Endothelial cell of umbilical vein (primary cell): Measurements from ENCODE around the gene XXYLT1. TPM values are rescaled to one million over a fixed set of nuclear protein-coding genes. Genes with fewer than 3 reads are reported as not detected.

Experiments used
- BruUV-seq: library from RNA; stranded (reverse); fragments of 400-500 nt; replicated peaks from 2 replicates; lab custom pipeline; 2021; lab: Mats Ljungman, UMichigan
- CTCF ChIA-PET: fragments of 300-600, 350-600 bp; sonication (Branson Sonifier 250); formaldehyde crosslinking; loops from one replicate; lab custom pipeline; 2021; ENCODE audit warnings: antibody characterized with exemption, inconsistent platforms; lab: Charles Lee
- POLR2A ChIA-PET: fragments of 300-600, 350-600 bp; sonication (Branson Sonifier 250); formaldehyde crosslinking; loops from one replicate; lab custom pipeline; 2021; ENCODE audit warnings: antibody characterized with exemption, inconsistent platforms; lab: Charles Lee
- DNase-seq: peaks from one replicate; pipeline ENCODE4 v3.0.0-alpha.2; 2011; ENCODE audit warnings: low read depth, low spot score
- FAIRE-seq: peaks from 2 replicates; lab custom pipeline; 2011; peaks lifted over from hg19 to GRCh38; lab: Jason Lieb, UNC
- H2AFZ ChIP-seq: 2 replicates; pipeline ENCODE4 v1.6.0; 2012; ENCODE audit warnings: low read depth, low read length, control low read depth, inconsistent platforms
- H3K27ac ChIP-seq: 2 replicates; pipeline ENCODE4 v1.5.1; 2011; ENCODE audit warnings: low read depth, mild to moderate bottlenecking, control low read depth, low read length, moderate library complexity; ENCODE audit not compliant: insufficient read depth
- H3K27me3 ChIP-seq, 2 experiments: 2 replicates each; pipeline versions ENCODE4 v1.6.0 to v1.6.1; 2011; ENCODE audit warnings: low read length in 2 of 2, mixed read lengths in 1 of 2; ENCODE audit not compliant: control insufficient read depth in 2 of 2, insufficient read depth in 2 of 2
- H3K36me3 ChIP-seq, 2 experiments: 2 replicates in 1 of 2; 3 replicates in 1 of 2; pipeline ENCODE4 v1.5.1; 2011; ENCODE audit warnings: low read length in 2 of 2, mild to moderate bottlenecking in 1 of 2, moderate library complexity in 1 of 2; ENCODE audit not compliant: control insufficient read depth in 2 of 2, insufficient read depth in 2 of 2; ENCODE audit errors: extremely low read depth in 1 of 2
- H3K4me1 ChIP-seq: 3 replicates; pipeline ENCODE4 v1.5.1; 2011; ENCODE audit warnings: mild to moderate bottlenecking, low read length; ENCODE audit not compliant: control insufficient read depth, insufficient read depth; ENCODE audit errors: extremely low read depth
- H3K4me2 ChIP-seq: 2 replicates; pipeline ENCODE4 v1.6.1; 2011; ENCODE audit warnings: low read length, control low read depth, mixed read lengths; ENCODE audit not compliant: insufficient read depth
- H3K4me3 ChIP-seq, 3 experiments: fragments of 200-600 bp in 1 of 3; sonication (generic), shearing (Covaris generic) in 1 of 3; replicated peaks in 1 of 3; 2 replicates each; pipeline ENCODE4 v1.5.1; 2011 to 2016; ENCODE audit warnings: control low read depth in 3 of 3, low read length in 3 of 3, mild to moderate bottlenecking in 2 of 3, inconsistent platforms in 1 of 3, low read depth in 1 of 3, moderate library complexity in 1 of 3; ENCODE audit not compliant: insufficient read depth in 1 of 3
- H3K79me2 ChIP-seq: 2 replicates; pipeline ENCODE4 v1.6.0; 2012; ENCODE audit warnings: low read length, inconsistent platforms; ENCODE audit not compliant: control insufficient read depth, insufficient read depth
- H3K9ac ChIP-seq: replicated peaks from 2 replicates; pipeline ENCODE3; 2011; ENCODE audit warnings: low read length, control low read depth; ENCODE audit not compliant: insufficient read depth; ENCODE audit errors: extremely low read depth
- H3K9me1 ChIP-seq: replicated peaks from 3 replicates; pipeline ENCODE4 v1.6.0; 2011; ENCODE audit warnings: mild to moderate bottlenecking, low read length; ENCODE audit not compliant: control insufficient read depth, insufficient read depth; ENCODE audit errors: extremely low read depth
- H3K9me3 ChIP-seq: replicated peaks from 2 replicates; pipeline ENCODE4 v1.5.1; 2012; ENCODE audit warnings: low read length, inconsistent platforms; ENCODE audit not compliant: control insufficient read depth, insufficient read depth
- H4K20me1 ChIP-seq: replicated peaks from 2 replicates; pipeline ENCODE3; 2011; ENCODE audit warnings: mild to moderate bottlenecking, low read length; ENCODE audit not compliant: control insufficient read depth, insufficient read depth; ENCODE audit errors: extremely low read depth
- CTCF ChIP-seq, 2 donors: IDR thresholded peaks; 1 replicate in 1 of 2; 2 replicates in 1 of 2; pipeline ENCODE4 v1.5.1; 2011; ENCODE audit warnings: low read length in 2 of 2, mild to moderate bottlenecking in 2 of 2, moderate library complexity in 2 of 2, control low read depth in 1 of 2, inconsistent platforms in 1 of 2, low read depth in 1 of 2; ENCODE audit not compliant: insufficient read depth in 1 of 2; ENCODE audit errors: extremely low read depth in 1 of 2
- EZH2 ChIP-seq: IDR thresholded peaks from 2 replicates; pipeline ENCODE4 v1.6.1; 2012; ENCODE audit warnings: borderline replicate concordance, low read depth, mild to moderate bottlenecking, moderate library complexity, low read length, inconsistent platforms; ENCODE audit not compliant: severe bottlenecking
- MYC ChIP-seq: IDR thresholded peaks from one replicate; pipeline ENCODE4 v1.6.1; 2011; ENCODE audit warnings: mild to moderate bottlenecking, low read depth, low read length
- POLR2A ChIP-seq: IDR thresholded peaks from 2 replicates; pipeline ENCODE4 v1.6.1; 2012; ENCODE audit warnings: low read depth, mild to moderate bottlenecking, control low read depth, low read length
- dilution Hi-C: fragments of 300-500 bp; cut with MboI; formaldehyde crosslinking; loops from one replicate; pipeline ENCODE4 v1.15.0; 2019; ENCODE audit warnings: low sequenced_read_pairs; ENCODE audit not compliant: extremely low pct_ligation_motif_present
- intact Hi-C: fragments of 100-400 bp; cut with micrococcal nuclease; formaldehyde crosslinking; loops from one replicate; pipeline ENCODE4 v1.10.0; 2022
- polyA plus RNA-seq, 4 experiments: library from polyadenylated mRNA; depleted of rRNA in 3 of 4; stranded (reverse) in 3 of 4; unstranded in 1 of 4; fragments of >200 nt; gene quantifications; 2 replicates each; pipeline versions ENCODE4 v1.2.1 to v1.2.3, GENCODE V29; 2011 to 2012; ENCODE audit warnings: missing spikeins in 1 of 4
- total RNA-seq: library from RNA; stranded (reverse); gene quantifications from 2 replicates; pipeline ENCODE4 v1.2.3, GENCODE V29; 2021
- TF ChIP-seq, protein P1 (sequence below): IDR thresholded peaks from 2 replicates; pipeline ENCODE4 v1.6.1; 2011; ENCODE audit not compliant: insufficient read depth, insufficient read length

The XXYLT1 gene
- total and polyA plus RNA-seq, 2 donors (not counting 3 experiments of a cell fraction or from before 2014, with no cell fraction given), result 54.4 to 78.1 TPM

DNA sequence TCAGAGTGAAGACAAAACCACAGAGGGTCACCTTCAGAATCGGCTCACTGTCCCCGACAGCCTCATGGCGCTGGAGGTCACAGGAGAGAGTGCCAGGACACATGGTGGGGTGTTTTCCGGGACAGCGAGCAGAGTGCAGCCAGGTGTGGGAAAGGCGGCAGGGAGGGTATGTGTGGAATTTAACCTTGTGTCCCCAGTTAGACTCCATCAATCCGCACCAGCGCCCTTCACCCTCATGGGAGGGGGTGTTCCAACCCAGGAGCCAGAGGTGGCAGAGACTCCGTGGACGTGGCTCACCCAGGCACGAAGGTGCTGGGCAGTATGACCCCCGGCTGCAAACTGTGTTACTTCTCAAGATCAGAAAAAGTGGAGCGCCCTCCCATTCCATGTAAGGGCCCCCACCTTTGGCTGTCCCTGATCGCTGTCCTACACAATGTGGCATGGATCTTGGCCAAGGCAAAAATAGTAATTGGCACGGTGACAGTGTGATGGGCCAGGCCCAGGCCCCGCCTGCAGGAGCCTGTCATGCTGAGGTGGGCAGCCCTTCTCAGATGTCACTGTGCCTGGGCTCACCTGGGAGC, 190.3 kb downstream of the XXYLT1 start:
- Histone ChIP-seq H4K20me1 (no peaks in the 10 kb centered on the region), H3K27ac (no peak overlapping the region), H2AFZ (no peak overlapping the region), H3K4me3 (no peak overlapping the region), H3K9ac (no peak overlapping the region), H3K9me3 (no peaks in the 10 kb centered on the region), H3K9me1 (no peaks in the 10 kb centered on the region), H3K4me2 (no peak overlapping the region), H3K79me2 (no peaks in the 10 kb centered on the region), H3K27me3 (no peaks in the 10 kb centered on the region), H3K36me3 (no peaks in the 10 kb centered on the region), H3K4me1 (peaks cover 24% of the 10 kb centered on the region)
- DNase-seq (no peak), FAIRE-seq (no peak)
- ChIA-PET CTCF (interaction anchor here (0.6 to 0.9 kb wide), 2 partner anchors 10 to 26 kb away, joined by 3 read pairs; no protein-coding TSS in a partner anchor), POLR2A (no interaction called here)
- BruUV-seq, result no TSS peak
- dilution Hi-C loops (no loop called here), intact Hi-C loops (no loop called here)
- TF ChIP-seq, protein P1, sequence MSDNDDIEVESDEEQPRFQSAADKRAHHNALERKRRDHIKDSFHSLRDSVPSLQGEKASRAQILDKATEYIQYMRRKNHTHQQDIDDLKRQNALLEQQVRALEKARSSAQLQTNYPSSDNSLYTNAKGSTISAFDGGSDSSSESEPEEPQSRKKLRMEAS, result no peak
- no peak for TF ChIP-seq CTCF (IDR thresholded peaks at IDR 0.05; ENCODE audit: extremely low read depth in 1 of 2, insufficient read depth in 1 of 2, low read depth in 1 of 2, low read length in 2 of 2)
- TF ChIP-seq EZH2, result no peak
- TF ChIP-seq MYC, result no peak
- TF ChIP-seq POLR2A, result no peak
